ENCODE results near the gene SP100. TPM values are rescaled to one million over a fixed set of nuclear protein-coding genes. Genes with fewer than 3 reads are reported as not detected.
"Not testable (repeated sequence)": the region's sequence is repeated elsewhere in the genome, so short reads cannot be mapped to it uniquely, and the experiment has no call there.

The SP100 gene
- total and polyA plus RNA-seq, 2 experiments from 2014 or later: 75.8 to 108 TPM

GRCh38 chr2:230394301-230394700, 21.7 kb upstream of the SP100 start:
- 100% methylated on average over 2 of the region's 2 CpGs for WGBS, 2 experiments (ENCODE audit: low coverage in 1 of 2, low lambda C conversion rate in 2 of 2, missing lambda C conversion rate in 2 of 2)
- in situ Hi-C loops (cut with MboI): no loop called here

GRCh38 chr2:230398698-230399097, 17.3 kb upstream of the SP100 start:
- H3K4me3 ChIP-seq; H2AFZ ChIP-seq; H3K9me2 ChIP-seq (ENCODE audit: insufficient read depth); H3K79me2 ChIP-seq (ENCODE audit: insufficient read depth); H3K4me1 ChIP-seq (ENCODE audit: insufficient read depth); H3K27me3 ChIP-seq (replicated peaks; ENCODE audit: insufficient read depth); in situ Hi-C loops (cut with MboI); H3K9me3 ChIP-seq (ENCODE audit: low read depth); DNase-seq; H4K20me1 ChIP-seq (ENCODE audit: insufficient read depth); H3K27ac ChIP-seq; H3F3A ChIP-seq (ENCODE audit: insufficient read depth); H3K9ac ChIP-seq; H3K4me2 ChIP-seq (ENCODE audit: unreplicated experiment): not testable (repeated sequence)
- H3K36me3 ChIP-seq (ENCODE audit: low read depth): peaks cover 17% of the 10 kb centered on the region; the same call in 1 of the 2 replicates
- 92 to 96% methylated on average over 6 of the region's 6 CpGs for WGBS, 2 experiments (ENCODE audit: low coverage in 1 of 2, low lambda C conversion rate in 2 of 2, missing lambda C conversion rate in 2 of 2)

More at GRCh38 chr2:230394301-230394700, 21.7 kb upstream of the SP100 start:
- Histone ChIP-seq H3K79me2 (ENCODE audit: insufficient read depth) (no peaks in the 10 kb centered on the region), H3K4me2 (ENCODE audit: unreplicated experiment) (no peak overlapping the region), H3K27ac (no peak overlapping the region), H2AFZ (no peak overlapping the region), H4K20me1 (ENCODE audit: insufficient read depth) (no peaks in the 10 kb centered on the region), H3K4me3 (no peak overlapping the region), H3K27me3 (replicated peaks; ENCODE audit: insufficient read depth) (no peaks in the 10 kb centered on the region), H3K9me3 (ENCODE audit: low read depth) (no peaks in the 10 kb centered on the region), H3K9ac (no peak overlapping the region), H3K4me1 (ENCODE audit: insufficient read depth) (no peaks in the 10 kb centered on the region), H3K36me3 (ENCODE audit: low read depth) (peaks cover 29% of the 10 kb centered on the region; the same call in 1 of the 2 replicates), H3F3A (ENCODE audit: insufficient read depth) (no peaks in the 10 kb centered on the region), H3K9me2 (ENCODE audit: insufficient read depth) (no peaks in the 10 kb centered on the region)
- TF ChIP-seq EZH2phosphoT487 (IDR thresholded peaks at IDR 0.05; ENCODE audit: insufficient read depth, low read depth) (no peak), EZH2 (IDR thresholded peaks at IDR 0.05; ENCODE audit: insufficient read depth, poor library complexity, severe bottlenecking) (no peak)
- DNase-seq: no peak

- H3K79me2 ChIP-seq (ENCODE audit: insufficient read depth): no peaks in the 10 kb centered on the region
- no peaks in the 10 kb centered on the region for H3F3A ChIP-seq (ENCODE audit: insufficient read depth)
- no peak overlapping the region for H3K4me3 ChIP-seq
- DNase-seq: no peak
- no peaks in the 10 kb centered on the region for H3K9me2 ChIP-seq (ENCODE audit: insufficient read depth)
- no peak for TF ChIP-seq EZH2phosphoT487 (IDR thresholded peaks at IDR 0.05; ENCODE audit: insufficient read depth, low read depth)
- no peak for TF ChIP-seq EZH2 (IDR thresholded peaks at IDR 0.05; ENCODE audit: insufficient read depth, poor library complexity, severe bottlenecking)
- no peaks in the 10 kb centered on the region for H4K20me1 ChIP-seq (ENCODE audit: insufficient read depth)
- no peaks in the 10 kb centered on the region for H3K9me3 ChIP-seq (ENCODE audit: low read depth)
- H2AFZ ChIP-seq: no peak overlapping the region
- H3K9ac ChIP-seq: no peak overlapping the region
- H3K4me1 ChIP-seq (ENCODE audit: insufficient read depth): no peaks in the 10 kb centered on the region
- peaks cover 6% of the 10 kb centered on the region; the same call in 1 of the 2 replicates for H3K36me3 ChIP-seq (ENCODE audit: low read depth)
- H3K27me3 ChIP-seq (replicated peaks; ENCODE audit: insufficient read depth): no peaks in the 10 kb centered on the region
- in situ Hi-C loops (cut with MboI): no loop called here
- 94 to 97% methylated on average over 7 of the region's 7 CpGs for WGBS, 2 experiments (ENCODE audit: low coverage in 1 of 2, low lambda C conversion rate in 2 of 2, missing lambda C conversion rate in 2 of 2)
- no peak overlapping the region for H3K27ac ChIP-seq
- H3K4me2 ChIP-seq (ENCODE audit: unreplicated experiment): no peak overlapping the region
Measured at GRCh38 chr2:230400041-230400440, 16.0 kb upstream of the SP100 start.

GRCh38 chr2:230400454-230400853, 15.5 kb upstream of the SP100 start:
- peaks cover 1% of the 10 kb centered on the region; the same call in 1 of the 2 replicates for H3K36me3 ChIP-seq (ENCODE audit: low read depth)
- no peaks in the 10 kb centered on the region for H3K4me1 ChIP-seq (ENCODE audit: insufficient read depth)
- H3K9me3 ChIP-seq (ENCODE audit: low read depth): no peaks in the 10 kb centered on the region
- no peaks in the 10 kb centered on the region for H3K79me2 ChIP-seq (ENCODE audit: insufficient read depth)
- H3K9ac ChIP-seq: no peak overlapping the region
- no peak for DNase-seq
- H3F3A ChIP-seq (ENCODE audit: insufficient read depth): no peaks in the 10 kb centered on the region
- H2AFZ ChIP-seq: no peak overlapping the region
- 93 to 94% methylated on average over 5 of the region's 5 CpGs for WGBS, 2 experiments (ENCODE audit: low coverage in 1 of 2, low lambda C conversion rate in 2 of 2, missing lambda C conversion rate in 2 of 2)
- in situ Hi-C loops (cut with MboI): no loop called here
- no peak overlapping the region for H3K4me3 ChIP-seq
- no peaks in the 10 kb centered on the region for H3K9me2 ChIP-seq (ENCODE audit: insufficient read depth)
- no peak for TF ChIP-seq EZH2phosphoT487 (IDR thresholded peaks at IDR 0.05; ENCODE audit: insufficient read depth, low read depth)
- TF ChIP-seq EZH2 (IDR thresholded peaks at IDR 0.05; ENCODE audit: insufficient read depth, poor library complexity, severe bottlenecking): no peak
- no peak overlapping the region for H3K27ac ChIP-seq
- H3K4me2 ChIP-seq (ENCODE audit: unreplicated experiment): no peak overlapping the region
- H3K27me3 ChIP-seq (replicated peaks; ENCODE audit: insufficient read depth): no peaks in the 10 kb centered on the region
- no peaks in the 10 kb centered on the region for H4K20me1 ChIP-seq (ENCODE audit: insufficient read depth)

GRCh38 chr2:230401026-230401425, 15.0 kb upstream of the SP100 start:
- H3K27me3 ChIP-seq (replicated peaks; ENCODE audit: insufficient read depth); H3K27ac ChIP-seq; H3F3A ChIP-seq (ENCODE audit: insufficient read depth); H3K9me3 ChIP-seq (ENCODE audit: low read depth); H3K9me2 ChIP-seq (ENCODE audit: insufficient read depth); in situ Hi-C loops (cut with MboI); H3K36me3 ChIP-seq (ENCODE audit: low read depth); H3K4me1 ChIP-seq (ENCODE audit: insufficient read depth); H3K79me2 ChIP-seq (ENCODE audit: insufficient read depth); H3K9ac ChIP-seq; H3K4me3 ChIP-seq; H2AFZ ChIP-seq; H3K4me2 ChIP-seq (ENCODE audit: unreplicated experiment); DNase-seq; H4K20me1 ChIP-seq (ENCODE audit: insufficient read depth): not testable (repeated sequence)
- WGBS, 2 experiments (ENCODE audit: low coverage in 1 of 2, low lambda C conversion rate in 2 of 2, missing lambda C conversion rate in 2 of 2): 53 to 59% methylated on average over 2 of the region's 6 CpGs

Data from GM23248 (cell line).